Central memory CD4-positive, alpha-beta T cell (primary cell): ENCODE results near the gene IRF2BPL.

Source experiments
- DNase-seq: peaks from one replicate; pipeline ENCODE4 v3.0.0; 2022
- total RNA-seq, 3 experiments: gene quantifications; one replicate each; lab custom pipeline; 2026; lab: John Stamatoyannopoulos, UW

IRF2BPL gene
- total RNA-seq = 69.9 to 115 (median 109) reads per million in 3 experiments

DNA sequence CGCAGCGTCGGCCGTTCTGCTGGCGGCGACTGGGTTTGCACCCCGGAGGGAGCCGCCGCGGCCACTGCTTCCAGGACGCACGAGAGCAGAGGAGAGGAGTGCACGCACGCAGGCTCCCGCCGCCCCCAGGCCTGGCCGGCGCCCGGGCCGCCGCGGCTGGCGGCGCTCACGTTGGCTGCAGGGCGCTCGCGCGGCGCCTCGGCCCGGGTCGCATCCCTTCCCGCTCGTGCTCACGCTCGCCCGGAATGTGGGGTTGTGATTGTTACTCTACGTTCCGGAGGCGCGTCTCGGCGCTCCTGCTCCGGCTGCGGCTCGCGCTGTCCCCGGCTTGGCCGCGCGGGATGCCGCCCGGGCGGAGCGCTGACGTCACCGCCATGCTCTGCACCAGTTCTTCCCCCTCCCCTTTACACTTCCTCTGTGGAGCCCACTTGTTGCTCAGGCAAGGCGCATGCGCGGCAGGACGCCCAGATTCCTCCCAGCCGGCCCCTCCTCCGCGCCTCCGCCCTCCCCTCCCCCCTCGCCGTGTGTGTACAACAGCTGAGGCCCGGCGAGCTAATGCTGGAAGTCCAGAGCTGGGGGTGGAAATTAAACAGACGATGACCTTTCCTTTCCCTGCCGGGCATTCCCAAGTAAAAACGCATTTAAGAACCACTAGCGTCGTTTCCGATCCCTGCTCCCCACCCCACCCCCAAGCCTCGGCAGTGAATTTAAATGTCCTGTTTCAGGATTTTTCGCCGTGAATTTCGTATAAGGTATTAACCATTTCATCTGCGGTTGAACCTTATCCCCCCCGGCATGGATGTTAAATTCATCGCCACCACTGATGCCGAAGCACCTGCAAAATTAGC, at the start of gene IRF2BPL:
IRF2BPL (minus strand) TSS at position 325 of the 848 bp plus-strand sequence. CDS start 916 bp downstream, outside the sequence.
- DNase-seq = peak; percentile 95

GRCh38 chr14:77077040-77077439, 48.5 kb upstream of the IRF2BPL start:
- DNase-seq = no peak

DNA sequence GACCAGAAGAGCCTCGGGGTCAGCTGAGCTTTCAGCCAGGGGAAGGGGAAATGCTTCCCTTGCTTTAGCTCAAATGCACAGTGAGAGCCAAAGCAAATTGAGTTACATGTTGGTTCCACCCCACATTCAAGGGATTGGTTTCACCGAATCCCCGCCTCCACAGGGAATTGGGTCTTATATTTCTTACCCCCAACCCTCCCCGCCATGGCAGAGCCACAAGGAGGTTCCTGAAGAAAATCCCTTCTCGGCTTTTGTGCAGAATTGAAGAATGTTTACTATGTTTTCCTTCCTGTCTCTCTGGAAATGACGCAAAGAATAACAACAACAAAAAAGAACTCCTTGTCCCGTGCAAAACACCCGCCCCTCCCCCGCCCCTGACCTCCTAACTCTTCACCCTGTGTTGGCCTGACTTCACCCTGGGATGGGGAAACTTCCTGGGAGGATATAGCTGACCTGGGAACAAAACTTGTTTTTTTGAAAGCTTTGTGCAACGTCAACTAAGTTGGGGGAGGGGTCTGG, 47.7 kb upstream of the IRF2BPL start:
- no peak for DNase-seq

GRCh38 chr14:77074969-77075368, 46.5 kb upstream of the IRF2BPL start:
- no peak for DNase-seq

- no peak for DNase-seq
Observed at GRCh38 chr14:77071938-77072388, 43.5 kb upstream of the IRF2BPL start.

- DNase-seq = no peak
Observed at GRCh38 chr14:77069551-77069950, 41.0 kb upstream of the IRF2BPL start.

- no peak for DNase-seq
Observed at GRCh38 chr14:77068517-77069200, 40.2 kb upstream of the IRF2BPL start.

DNA sequence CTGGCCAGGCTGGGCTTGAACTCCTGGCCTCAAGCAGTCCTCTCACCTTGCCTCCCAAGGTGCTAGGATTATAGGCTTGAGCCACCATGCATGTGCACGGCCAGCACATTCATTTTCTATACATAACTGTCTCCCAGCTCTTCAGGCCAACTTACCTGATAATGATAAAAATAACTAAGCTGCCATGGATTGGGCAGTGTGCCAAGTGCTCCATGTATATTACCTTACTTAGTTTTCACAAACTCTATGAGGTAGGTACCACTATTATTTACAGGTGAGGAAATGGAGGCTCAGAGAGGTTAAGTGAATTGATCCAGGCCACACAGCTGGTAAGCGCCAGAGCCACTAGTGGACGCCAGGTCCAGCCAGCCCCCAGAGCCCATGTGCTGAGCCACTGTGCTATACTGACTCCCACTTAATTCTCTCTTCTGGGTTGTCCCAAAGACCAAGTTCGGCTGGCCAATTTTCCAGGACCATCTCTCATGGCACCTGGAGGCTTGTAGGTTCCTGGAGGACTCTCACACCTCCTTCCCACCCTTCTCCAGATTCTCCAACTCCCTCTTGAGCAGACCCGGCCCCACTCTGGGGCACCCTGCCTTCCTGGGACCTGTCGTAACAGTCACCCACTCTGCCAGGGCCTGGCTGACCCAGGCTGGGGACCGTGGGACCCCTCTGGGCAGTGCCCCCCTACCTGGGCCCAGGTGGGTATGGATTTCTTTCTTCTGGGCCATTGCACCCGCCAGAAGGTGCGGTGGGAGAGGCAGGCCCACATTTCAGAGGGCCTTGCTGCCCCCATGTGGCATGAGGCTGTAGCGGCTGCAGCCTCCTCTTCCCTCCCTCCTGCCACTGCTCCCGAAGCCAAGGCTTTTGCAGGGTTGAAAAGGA, 39.4 kb upstream of the IRF2BPL start:
- DNase-seq = peak; percentile 46

DNA sequence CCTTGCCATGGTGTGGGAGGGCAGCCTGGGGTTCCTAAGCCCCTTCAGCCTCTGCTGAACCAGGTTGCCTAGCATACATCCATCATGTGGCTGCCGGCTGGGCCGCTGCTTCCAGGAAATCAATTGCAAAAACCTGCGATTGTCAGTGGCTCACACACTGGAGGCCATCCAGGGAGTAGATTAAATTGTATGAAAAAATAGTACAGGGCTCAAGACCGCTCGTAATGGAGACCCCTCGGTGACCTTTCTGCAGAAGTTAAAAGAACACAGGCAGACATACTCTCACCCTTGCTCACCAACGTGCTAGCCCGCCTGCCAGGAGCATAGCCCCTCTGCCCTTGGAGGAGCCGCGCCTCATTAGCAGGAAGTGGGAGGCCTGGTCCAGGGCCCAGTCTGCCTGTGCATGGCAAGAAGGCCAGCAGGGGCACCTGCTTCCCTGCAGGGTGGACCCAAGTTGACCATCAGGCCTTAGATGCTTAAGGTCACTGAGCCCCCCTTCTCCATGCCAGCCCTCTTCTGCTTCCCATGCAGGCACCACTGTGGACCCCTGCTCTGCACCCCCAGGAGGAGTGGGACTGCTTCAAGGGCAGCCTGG, 38.2 kb upstream of the IRF2BPL start:
- DNase-seq = no peak

DNA sequence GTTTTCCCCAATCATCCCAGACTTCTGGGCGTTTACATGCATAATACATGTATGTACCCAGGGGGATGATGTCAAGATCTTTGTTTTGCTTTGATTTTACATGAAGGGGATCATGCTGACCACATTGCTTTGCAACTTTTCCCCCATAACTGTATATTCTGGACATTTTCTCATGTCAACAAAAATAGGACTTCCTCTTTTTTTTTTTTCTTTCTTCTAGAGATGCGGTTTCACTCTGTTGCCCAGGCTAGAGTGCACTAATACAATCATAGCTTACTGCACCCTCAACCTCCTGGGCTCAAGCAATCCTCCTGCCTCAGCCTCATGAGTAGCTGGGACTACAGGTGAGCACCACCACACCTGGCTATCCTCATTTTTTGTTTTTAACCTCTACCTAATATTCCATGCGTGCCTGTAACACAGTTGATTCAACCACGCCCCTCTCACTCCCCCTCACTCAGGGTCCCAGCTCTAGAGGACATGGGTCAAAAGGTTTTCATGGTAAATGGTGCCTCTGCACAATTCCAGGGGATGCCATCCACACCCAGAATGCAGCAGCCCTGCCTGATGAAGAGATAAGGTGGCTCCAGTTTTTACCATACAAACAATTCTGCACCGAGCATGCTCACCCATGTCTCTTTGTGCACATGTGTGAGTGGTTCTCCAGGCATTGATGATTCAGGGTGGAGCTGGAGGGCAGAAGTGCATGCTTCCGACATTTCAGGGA, 37.5 kb upstream of the IRF2BPL start:
- no peak for DNase-seq

DNA sequence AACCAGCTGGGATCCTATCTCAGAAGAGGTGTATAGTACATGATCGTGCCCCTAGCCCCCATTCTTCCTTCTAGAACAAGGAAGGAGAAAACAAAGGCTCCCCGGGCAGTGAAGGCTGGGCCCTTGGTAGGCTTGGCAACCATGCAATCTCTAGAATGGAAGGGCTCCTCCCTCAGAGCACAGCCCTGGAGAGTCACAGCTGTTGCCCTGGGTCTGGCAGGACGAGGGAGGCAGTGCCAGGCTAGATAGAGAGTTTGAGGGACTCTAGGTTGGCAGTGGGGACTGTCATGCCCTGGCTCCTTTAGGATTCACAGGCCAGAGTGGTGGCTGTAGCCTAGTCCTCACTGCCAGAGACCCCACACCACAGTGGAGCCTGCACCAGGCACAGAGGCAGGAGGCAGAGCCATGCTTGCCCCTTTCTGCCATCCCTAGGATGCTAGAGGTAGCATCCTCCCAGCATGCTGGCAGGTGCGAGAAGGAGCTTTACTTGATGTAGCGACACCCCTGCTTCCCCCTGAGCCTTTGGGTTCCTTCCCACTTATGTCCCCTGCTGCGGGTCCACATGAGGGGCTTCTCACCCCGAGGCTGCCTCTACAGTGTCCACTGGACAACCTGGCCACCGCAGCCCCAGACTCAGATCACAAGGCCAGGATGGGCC, 36.1 kb upstream of the IRF2BPL start:
- no peak for DNase-seq

GRCh38 chr14:77063571-77064171, 35.2 kb upstream of the IRF2BPL start:
- DNase-seq = no peak

GRCh38 chr14:77062261-77062660, 33.8 kb upstream of the IRF2BPL start:
- no peak for DNase-seq

DNA sequence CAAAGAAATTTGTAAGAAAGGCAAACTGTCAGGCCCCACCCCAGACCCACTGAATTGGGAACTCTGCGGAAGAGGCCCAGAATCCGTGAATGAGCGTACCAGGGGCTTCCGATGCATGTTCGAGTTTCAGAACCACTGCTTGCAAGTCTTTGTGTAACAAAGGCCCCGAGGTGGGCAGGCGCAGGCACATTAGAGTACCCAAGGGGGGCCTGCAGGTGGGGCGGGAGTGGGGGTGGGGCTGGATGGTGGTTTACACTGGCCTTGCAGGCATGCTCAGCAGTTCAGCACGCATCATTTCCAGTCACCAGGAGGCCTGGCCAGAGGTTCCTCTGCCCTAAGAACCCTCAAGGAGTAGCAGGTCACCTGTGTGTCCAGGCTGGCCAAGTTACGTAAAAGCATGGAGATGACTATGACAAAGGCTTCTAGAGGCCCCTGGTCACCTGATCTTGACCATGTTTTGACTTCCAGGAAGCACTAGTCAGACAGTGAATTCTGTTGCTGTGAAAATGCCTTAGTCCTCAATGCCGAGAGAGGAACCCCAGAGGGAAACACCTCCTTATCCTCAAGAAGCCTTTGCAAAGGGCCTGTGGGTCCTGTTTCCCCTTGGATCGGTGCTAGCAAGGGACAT, 33.2 kb upstream of the IRF2BPL start:
- DNase-seq = no peak

DNA sequence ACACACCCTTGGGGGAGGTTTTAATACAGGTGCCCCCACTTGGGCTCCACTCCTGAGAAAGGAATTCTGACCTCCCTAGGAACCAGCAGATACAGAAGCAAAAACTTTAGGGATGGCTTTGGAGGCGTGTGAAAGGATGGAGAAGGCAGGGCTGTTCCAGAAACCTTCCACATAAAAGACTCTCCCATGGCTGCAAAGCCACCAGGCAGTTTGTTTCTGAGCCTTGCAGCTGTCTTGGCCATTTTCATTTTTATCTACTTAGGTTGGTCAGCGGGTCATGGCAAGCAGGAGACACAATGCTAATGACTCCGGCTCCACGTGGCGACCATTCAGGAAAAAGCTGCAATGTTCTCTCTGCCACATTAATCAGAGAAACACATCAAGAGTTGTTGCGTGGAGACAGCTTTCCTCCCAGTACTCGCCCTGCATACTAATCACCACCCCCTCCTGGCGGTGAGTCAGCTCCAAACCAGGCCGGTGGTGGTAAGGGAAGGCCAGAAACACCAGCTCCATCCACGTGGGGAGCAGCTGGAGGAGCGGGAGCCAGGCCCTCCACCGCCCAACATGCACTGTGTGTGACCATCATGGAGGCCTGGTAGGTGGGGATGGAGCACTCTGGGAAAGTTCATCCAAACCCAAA, 30.9 kb upstream of the IRF2BPL start:
- peak; percentile 17 for DNase-seq

GRCh38 chr14:77058785-77059184, 30.3 kb upstream of the IRF2BPL start:
- no peak for DNase-seq

GRCh38 chr14:77058117-77058516, 29.6 kb upstream of the IRF2BPL start:
- no peak for DNase-seq

DNA sequence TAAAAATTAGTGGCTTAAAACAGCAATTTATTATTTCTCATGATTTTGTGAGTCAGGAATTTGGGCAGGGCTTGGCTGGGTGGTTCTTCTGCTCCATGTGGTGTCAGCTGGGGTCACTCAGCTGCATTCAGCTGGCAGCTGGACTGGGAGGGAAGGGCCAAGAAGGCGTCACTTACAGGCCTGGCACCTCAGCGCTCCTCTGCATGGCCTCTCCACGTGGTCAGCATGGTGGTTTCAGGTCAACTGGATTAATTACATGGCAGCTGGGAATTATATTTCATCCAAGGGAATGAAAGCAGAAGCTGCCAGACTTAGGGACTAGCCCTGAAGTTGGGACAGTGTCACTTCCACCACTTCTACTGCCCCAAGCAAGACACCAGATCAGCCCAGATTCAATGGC, 27.5 kb upstream of the IRF2BPL start:
- DNase-seq = no peak

GRCh38 chr14:77055306-77055705, 26.8 kb upstream of the IRF2BPL start:
- DNase-seq = no peak
